ENCODE data around the gene RHBDL2. TPM values are rescaled to one million over a fixed set of nuclear protein-coding genes. Genes with fewer than 3 reads are reported as not detected.
A peak's percentile ranks its signal among the peaks of the same experiment; 100 is the strongest.

RHBDL2 gene
- total and polyA plus RNA-seq, 9 of the 15 experiments (the other 6 are each of a cell fraction or from before 2014, with no cell fraction given), result not detected

DNA sequence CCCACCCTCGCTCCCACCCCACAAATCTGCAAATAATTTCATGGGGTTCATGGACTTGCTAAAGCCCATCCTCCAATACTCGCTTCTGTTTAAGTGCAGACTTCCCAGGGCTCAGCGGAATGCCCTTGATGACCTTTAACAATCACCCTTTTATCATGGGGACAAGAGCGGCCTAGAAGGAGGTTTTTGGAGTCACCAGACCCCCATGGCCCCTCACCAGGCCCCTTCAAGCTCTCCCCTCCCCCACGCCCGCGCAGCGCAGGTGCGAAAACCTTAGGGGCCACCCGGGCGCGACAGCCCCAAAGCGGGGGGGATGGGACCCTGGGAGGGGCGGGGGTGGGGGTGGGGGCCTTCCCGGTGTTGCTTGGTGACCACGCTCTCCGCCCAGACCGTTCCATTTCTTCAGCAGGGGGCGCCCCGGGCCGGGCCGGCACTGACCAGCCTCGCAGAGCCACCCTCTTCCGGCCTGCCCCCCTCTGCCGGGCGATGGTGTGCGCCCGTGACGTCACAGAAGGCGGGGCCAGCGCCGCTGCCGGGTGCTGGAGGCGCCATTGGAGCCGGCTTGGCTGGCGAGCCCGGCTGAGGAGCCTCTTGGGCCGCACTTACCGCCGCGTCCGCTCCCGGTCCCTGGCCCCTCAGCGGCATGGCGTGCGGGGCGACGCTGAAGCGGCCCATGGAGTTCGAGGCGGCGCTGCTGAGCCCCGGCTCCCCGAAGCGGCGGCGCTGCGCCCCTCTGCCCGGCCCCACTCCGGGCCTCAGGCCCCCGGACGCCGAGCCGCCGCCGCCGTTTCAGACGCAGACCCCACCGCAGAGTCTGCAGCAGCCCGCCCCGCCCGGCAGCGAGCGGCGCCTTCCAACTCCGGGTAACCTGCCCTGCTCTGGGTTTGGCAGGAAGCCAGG is 49.4 kb upstream of the RHBDL2 start, which contains the start of gene AKIRIN1 (continued):
- TF ChIP-seq, protein P1, sequence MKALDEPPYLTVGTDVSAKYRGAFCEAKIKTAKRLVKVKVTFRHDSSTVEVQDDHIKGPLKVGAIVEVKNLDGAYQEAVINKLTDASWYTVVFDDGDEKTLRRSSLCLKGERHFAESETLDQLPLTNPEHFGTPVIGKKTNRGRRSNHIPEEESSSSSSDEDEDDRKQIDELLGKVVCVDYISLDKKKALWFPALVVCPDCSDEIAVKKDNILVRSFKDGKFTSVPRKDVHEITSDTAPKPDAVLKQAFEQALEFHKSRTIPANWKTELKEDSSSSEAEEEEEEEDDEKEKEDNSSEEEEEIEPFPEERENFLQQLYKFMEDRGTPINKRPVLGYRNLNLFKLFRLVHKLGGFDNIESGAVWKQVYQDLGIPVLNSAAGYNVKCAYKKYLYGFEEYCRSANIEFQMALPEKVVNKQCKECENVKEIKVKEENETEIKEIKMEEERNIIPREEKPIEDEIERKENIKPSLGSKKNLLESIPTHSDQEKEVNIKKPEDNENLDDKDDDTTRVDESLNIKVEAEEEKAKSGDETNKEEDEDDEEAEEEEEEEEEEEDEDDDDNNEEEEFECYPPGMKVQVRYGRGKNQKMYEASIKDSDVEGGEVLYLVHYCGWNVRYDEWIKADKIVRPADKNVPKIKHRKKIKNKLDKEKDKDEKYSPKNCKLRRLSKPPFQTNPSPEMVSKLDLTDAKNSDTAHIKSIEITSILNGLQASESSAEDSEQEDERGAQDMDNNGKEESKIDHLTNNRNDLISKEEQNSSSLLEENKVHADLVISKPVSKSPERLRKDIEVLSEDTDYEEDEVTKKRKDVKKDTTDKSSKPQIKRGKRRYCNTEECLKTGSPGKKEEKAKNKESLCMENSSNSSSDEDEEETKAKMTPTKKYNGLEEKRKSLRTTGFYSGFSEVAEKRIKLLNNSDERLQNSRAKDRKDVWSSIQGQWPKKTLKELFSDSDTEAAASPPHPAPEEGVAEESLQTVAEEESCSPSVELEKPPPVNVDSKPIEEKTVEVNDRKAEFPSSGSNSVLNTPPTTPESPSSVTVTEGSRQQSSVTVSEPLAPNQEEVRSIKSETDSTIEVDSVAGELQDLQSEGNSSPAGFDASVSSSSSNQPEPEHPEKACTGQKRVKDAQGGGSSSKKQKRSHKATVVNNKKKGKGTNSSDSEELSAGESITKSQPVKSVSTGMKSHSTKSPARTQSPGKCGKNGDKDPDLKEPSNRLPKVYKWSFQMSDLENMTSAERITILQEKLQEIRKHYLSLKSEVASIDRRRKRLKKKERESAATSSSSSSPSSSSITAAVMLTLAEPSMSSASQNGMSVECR (CRISPR knock-in tag; IDR thresholded peaks at IDR 0.05), result peak; percentile 80; the same call in 1 of the 2 replicates
- TF ChIP-seq, protein P2, sequence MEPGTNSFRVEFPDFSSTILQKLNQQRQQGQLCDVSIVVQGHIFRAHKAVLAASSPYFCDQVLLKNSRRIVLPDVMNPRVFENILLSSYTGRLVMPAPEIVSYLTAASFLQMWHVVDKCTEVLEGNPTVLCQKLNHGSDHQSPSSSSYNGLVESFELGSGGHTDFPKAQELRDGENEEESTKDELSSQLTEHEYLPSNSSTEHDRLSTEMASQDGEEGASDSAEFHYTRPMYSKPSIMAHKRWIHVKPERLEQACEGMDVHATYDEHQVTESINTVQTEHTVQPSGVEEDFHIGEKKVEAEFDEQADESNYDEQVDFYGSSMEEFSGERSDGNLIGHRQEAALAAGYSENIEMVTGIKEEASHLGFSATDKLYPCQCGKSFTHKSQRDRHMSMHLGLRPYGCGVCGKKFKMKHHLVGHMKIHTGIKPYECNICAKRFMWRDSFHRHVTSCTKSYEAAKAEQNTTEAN (CRISPR knock-in tag; IDR thresholded peaks at IDR 0.05), result no peak
- TF ChIP-seq NCOA4 (IDR thresholded peaks at IDR 0.05; ENCODE audit: partially characterized antibody) (no peak), WHSC1 (IDR thresholded peaks at IDR 0.05; ENCODE audit: low read length) (no peak), KDM2B (CRISPR knock-in tag; IDR thresholded peaks at IDR 0.05) (peak; percentile 89; the same call in 1 of the 2 replicates), HNRNPL (IDR thresholded peaks at IDR 0.05; ENCODE audit: low read depth, low read length) (no peak), ZNF41 (CRISPR knock-in tag; conservative IDR thresholded peaks at IDR 0.05) (no peak), RBM14 (IDR thresholded peaks at IDR 0.05; ENCODE audit: borderline replicate concordance, insufficient read depth, low read depth, low read length) (no peak), RBFOX2 (IDR thresholded peaks at IDR 0.05; ENCODE audit: low read depth, low read length) (peak; percentile 97), TEAD4 (IDR thresholded peaks at IDR 0.05; ENCODE audit: low read length) (peak; percentile 4; the same call in 1 of the 2 replicates), TEAD4 (CRISPR knock-in tag; IDR thresholded peaks at IDR 0.05; ENCODE audit: borderline replicate concordance) (no peak), TEAD1 (CRISPR knock-in tag; IDR thresholded peaks at IDR 0.05) (peak in 1 of 2 experiments; percentile 57; a peak in 2 of 4 replicates)
- TF ChIP-seq, protein P3, sequence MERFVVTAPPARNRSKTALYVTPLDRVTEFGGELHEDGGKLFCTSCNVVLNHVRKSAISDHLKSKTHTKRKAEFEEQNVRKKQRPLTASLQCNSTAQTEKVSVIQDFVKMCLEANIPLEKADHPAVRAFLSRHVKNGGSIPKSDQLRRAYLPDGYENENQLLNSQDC (CRISPR knock-in tag; IDR thresholded peaks at IDR 0.05), result peak; percentile 61; the same call in 1 of the 2 replicates
- TF ChIP-seq, protein P4, sequence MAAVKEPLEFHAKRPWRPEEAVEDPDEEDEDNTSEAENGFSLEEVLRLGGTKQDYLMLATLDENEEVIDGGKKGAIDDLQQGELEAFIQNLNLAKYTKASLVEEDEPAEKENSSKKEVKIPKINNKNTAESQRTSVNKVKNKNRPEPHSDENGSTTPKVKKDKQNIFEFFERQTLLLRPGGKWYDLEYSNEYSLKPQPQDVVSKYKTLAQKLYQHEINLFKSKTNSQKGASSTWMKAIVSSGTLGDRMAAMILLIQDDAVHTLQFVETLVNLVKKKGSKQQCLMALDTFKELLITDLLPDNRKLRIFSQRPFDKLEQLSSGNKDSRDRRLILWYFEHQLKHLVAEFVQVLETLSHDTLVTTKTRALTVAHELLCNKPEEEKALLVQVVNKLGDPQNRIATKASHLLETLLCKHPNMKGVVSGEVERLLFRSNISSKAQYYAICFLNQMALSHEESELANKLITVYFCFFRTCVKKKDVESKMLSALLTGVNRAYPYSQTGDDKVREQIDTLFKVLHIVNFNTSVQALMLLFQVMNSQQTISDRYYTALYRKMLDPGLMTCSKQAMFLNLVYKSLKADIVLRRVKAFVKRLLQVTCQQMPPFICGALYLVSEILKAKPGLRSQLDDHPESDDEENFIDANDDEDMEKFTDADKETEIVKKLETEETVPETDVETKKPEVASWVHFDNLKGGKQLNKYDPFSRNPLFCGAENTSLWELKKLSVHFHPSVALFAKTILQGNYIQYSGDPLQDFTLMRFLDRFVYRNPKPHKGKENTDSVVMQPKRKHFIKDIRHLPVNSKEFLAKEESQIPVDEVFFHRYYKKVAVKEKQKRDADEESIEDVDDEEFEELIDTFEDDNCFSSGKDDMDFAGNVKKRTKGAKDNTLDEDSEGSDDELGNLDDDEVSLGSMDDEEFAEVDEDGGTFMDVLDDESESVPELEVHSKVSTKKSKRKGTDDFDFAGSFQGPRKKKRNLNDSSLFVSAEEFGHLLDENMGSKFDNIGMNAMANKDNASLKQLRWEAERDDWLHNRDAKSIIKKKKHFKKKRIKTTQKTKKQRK (IDR thresholded peaks at IDR 0.05; ENCODE audit: borderline replicate concordance, low read depth, low read length), result no peak
- TF ChIP-seq, protein P5, sequence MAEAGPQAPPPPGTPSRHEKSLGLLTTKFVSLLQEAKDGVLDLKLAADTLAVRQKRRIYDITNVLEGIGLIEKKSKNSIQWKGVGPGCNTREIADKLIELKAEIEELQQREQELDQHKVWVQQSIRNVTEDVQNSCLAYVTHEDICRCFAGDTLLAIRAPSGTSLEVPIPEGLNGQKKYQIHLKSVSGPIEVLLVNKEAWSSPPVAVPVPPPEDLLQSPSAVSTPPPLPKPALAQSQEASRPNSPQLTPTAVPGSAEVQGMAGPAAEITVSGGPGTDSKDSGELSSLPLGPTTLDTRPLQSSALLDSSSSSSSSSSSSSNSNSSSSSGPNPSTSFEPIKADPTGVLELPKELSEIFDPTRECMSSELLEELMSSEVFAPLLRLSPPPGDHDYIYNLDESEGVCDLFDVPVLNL (CRISPR knock-in tag; IDR thresholded peaks at IDR 0.05; ENCODE audit: low read depth), result no peak

Measured in K562 (cell line).